Endothelial cell of umbilical vein (primary cell): Measurements from ENCODE around the gene INSYN2B.

Experiments used
- EZH2 ChIP-seq: IDR thresholded peaks from 2 replicates; pipeline ENCODE4 v1.6.1; 2012; ENCODE audit warnings: borderline replicate concordance, low read depth, mild to moderate bottlenecking, moderate library complexity, low read length, inconsistent platforms; ENCODE audit not compliant: severe bottlenecking
- FOS ChIP-seq: IDR thresholded peaks from 2 replicates; pipeline ENCODE4 v1.6.1; 2011; ENCODE audit warnings: mild to moderate bottlenecking, low read length, moderate library complexity, borderline replicate concordance; ENCODE audit not compliant: insufficient read depth
- GATA2 ChIP-seq: IDR thresholded peaks from 2 replicates; pipeline ENCODE4 v1.7.0; 2011; ENCODE audit warnings: low read depth, mild to moderate bottlenecking, moderate library complexity, mixed read lengths, low read length; ENCODE audit not compliant: insufficient read length, insufficient read depth
- JUN ChIP-seq: IDR thresholded peaks from 2 replicates; pipeline ENCODE4 v1.6.1; 2011; ENCODE audit warnings: borderline replicate concordance, low read depth; ENCODE audit not compliant: insufficient read length, insufficient read depth
- MYC ChIP-seq: IDR thresholded peaks from one replicate; pipeline ENCODE4 v1.6.1; 2011; ENCODE audit warnings: mild to moderate bottlenecking, low read depth, low read length
- POLR2A ChIP-seq: IDR thresholded peaks from 2 replicates; pipeline ENCODE4 v1.6.1; 2012; ENCODE audit warnings: low read depth, mild to moderate bottlenecking, control low read depth, low read length
- POLR2AphosphoS5 ChIP-seq: IDR thresholded peaks from 2 replicates; pipeline ENCODE4 v1.6.1; 2012; ENCODE audit warnings: low read depth, mild to moderate bottlenecking, control low read depth, low read length, moderate library complexity; ENCODE audit not compliant: insufficient read depth
- TF ChIP-seq, protein P1 (sequence below): IDR thresholded peaks from 2 replicates; pipeline ENCODE4 v1.6.1; 2011; ENCODE audit not compliant: insufficient read depth, insufficient read length
- TF ChIP-seq, protein P2 (sequence below), 2 donors: IDR thresholded peaks; 1 replicate in 1 of 2; 2 replicates in 1 of 2; pipeline ENCODE4 v1.5.1; 2011; ENCODE audit warnings: low read length in 2 of 2, mild to moderate bottlenecking in 2 of 2, moderate library complexity in 2 of 2, control low read depth in 1 of 2, inconsistent platforms in 1 of 2, low read depth in 1 of 2; ENCODE audit not compliant: insufficient read depth in 1 of 2; ENCODE audit errors: extremely low read depth in 1 of 2

DNA sequence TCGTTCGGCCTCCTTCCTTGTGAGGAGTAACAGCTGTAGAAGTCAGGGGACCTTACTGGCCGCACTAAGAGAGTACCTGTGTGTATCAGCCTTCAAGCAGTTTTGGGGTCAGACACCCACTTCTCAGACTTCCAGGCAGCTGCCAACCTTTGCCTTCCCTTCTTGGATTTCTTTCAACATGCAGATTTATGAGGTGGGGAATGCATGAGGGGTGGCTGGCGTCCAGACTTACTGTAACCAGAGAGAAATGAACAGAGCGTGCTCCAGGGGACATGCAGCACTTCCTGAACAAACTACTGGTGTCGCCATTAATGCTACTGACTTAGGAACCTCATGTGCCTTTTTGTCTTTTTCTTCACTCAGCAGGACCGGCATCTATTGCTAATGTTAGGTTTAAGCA, 46.7 kb downstream of the INSYN2B start:
- TF ChIP-seq POLR2A (no peak), POLR2AphosphoS5 (no peak), EZH2 (no peak), FOS (no peak), JUN (no peak), GATA2 (no peak), MYC (no peak)
- TF ChIP-seq, protein P1, sequence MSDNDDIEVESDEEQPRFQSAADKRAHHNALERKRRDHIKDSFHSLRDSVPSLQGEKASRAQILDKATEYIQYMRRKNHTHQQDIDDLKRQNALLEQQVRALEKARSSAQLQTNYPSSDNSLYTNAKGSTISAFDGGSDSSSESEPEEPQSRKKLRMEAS, result no peak
- TF ChIP-seq, protein P2, sequence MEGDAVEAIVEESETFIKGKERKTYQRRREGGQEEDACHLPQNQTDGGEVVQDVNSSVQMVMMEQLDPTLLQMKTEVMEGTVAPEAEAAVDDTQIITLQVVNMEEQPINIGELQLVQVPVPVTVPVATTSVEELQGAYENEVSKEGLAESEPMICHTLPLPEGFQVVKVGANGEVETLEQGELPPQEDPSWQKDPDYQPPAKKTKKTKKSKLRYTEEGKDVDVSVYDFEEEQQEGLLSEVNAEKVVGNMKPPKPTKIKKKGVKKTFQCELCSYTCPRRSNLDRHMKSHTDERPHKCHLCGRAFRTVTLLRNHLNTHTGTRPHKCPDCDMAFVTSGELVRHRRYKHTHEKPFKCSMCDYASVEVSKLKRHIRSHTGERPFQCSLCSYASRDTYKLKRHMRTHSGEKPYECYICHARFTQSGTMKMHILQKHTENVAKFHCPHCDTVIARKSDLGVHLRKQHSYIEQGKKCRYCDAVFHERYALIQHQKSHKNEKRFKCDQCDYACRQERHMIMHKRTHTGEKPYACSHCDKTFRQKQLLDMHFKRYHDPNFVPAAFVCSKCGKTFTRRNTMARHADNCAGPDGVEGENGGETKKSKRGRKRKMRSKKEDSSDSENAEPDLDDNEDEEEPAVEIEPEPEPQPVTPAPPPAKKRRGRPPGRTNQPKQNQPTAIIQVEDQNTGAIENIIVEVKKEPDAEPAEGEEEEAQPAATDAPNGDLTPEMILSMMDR (IDR thresholded peaks at IDR 0.05; ENCODE audit: extremely low read depth in 1 of 2, insufficient read depth in 1 of 2, low read depth in 1 of 2, low read length in 2 of 2), result no peak
